Measurements from ENCODE around the gene FIZ1.

DNA sequence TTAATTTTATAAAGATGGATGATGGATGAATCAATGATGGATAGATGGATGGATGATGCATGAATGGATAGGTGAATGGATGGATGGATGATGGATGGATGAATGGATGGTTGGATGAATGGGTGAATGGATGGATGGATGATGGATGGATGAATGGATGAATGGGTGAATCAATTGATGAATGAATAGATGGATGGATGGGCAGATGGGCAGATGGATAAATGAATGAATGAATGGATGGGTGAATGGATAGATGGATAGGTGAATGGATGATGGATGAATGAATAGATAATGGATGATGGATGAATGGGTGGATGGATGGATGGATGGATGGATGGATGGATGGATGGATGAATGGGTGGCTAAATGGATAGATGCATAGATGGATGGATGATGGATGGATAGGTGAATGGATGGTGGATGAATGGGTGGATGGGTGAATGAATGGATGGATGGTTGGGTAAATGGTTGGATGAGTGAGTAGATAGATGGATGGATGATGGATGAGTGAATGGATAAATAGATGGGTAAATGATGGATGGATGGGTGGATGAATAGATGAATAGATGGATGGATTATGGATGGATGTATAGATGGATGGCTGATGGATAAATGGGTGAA, 31.5 kb downstream of the FIZ1 start:
- TF ChIP-seq POLR2A (IDR thresholded peaks at IDR 0.05) = no peak
- TF ChIP-seq CTCF (IDR thresholded peaks at IDR 0.05) = no peak
- TF ChIP-seq POLR2AphosphoS5 (IDR thresholded peaks at IDR 0.05) = no peak
